Suprapubic skin (tissue), 4 donors: ENCODE measurements around the gene SLITRK1.

ENCODE experiments used
- CTCF ChIP-seq, 2 donors: fragments of 200-600 bp in 1 of 2; fragments of 450-650 bp in 1 of 2; sonication (generic) in 1 of 2; IDR thresholded peaks; one replicate each; pipeline ENCODE4 v1.5.1; 2016 to 2019; ENCODE audit warnings: antibody characterized with exemption in 2 of 2, mild to moderate bottlenecking in 1 of 2, moderate library complexity in 1 of 2
- EP300 ChIP-seq: sonication (generic); formaldehyde crosslinking; IDR thresholded peaks from one replicate; pipeline ENCODE4 v1.6.1; 2017; ENCODE audit warnings: antibody characterized with exemption
- POLR2A ChIP-seq, 2 donors: fragments of 450-650 bp; IDR thresholded peaks; one replicate each; pipeline ENCODE4 v1.6.1; 2017; ENCODE audit warnings: antibody characterized with exemption in 2 of 2, mild to moderate bottlenecking in 2 of 2, moderate library complexity in 2 of 2
- POLR2AphosphoS5 ChIP-seq, 3 donors: sonication (generic); formaldehyde crosslinking; IDR thresholded peaks; one replicate each; pipeline ENCODE4 v1.6.1; 2017; ENCODE audit warnings: antibody characterized with exemption in 3 of 3

GRCh38 chr13:83853771-83854170 lies 28.5 kb downstream of the SLITRK1 start:
- TF ChIP-seq CTCF (IDR thresholded peaks at IDR 0.05) (no peak), POLR2A (IDR thresholded peaks at IDR 0.05) (no peak), POLR2AphosphoS5 (IDR thresholded peaks at IDR 0.05) (no peak), EP300 (no peak)
